Activated B cell treated with CpG ODN at 0.5 μM for 24 hours (primary cell): Measurements from ENCODE around the gene FCHSD1. TPM values are rescaled to one million over a fixed set of nuclear protein-coding genes. Genes with fewer than 3 reads are reported as not detected.

Experiments used
- ATAC-seq: fragments of 200-7000 bp; cut with Tn5 transposase; one replicate; pipeline ENCODE4 v1.10.0; 2021; ENCODE audit warnings: low read depth, mild to moderate bottlenecking, moderate library complexity
- CTCF ChIA-PET: fragments of 350-600 bp; sonication (Branson Sonifier 250); formaldehyde crosslinking; loops from one replicate; lab custom pipeline; 2021; ENCODE audit warnings: antibody characterized with exemption; lab: Charles Lee
- POLR2A ChIA-PET: fragments of 350-600 bp; sonication (Branson Sonifier 250); formaldehyde crosslinking; loops from one replicate; lab custom pipeline; 2021; ENCODE audit warnings: antibody characterized with exemption; lab: Charles Lee
- DNase-seq: peaks from one replicate; pipeline ENCODE4 v3.0.0; 2022
- H3K27ac Mint-ChIP-seq: one replicate; pipeline ENCODE4 v1.8.0; 2020; ENCODE audit warnings: mixed read lengths
- H3K27me3 Mint-ChIP-seq: one replicate; pipeline ENCODE4 v1.8.0; 2021; ENCODE audit warnings: mixed read lengths
- H3K36me3 Mint-ChIP-seq: one replicate; pipeline ENCODE4 v1.8.0; 2021; ENCODE audit warnings: low read depth, mixed read lengths
- H3K4me1 Mint-ChIP-seq: one replicate; pipeline ENCODE4 v1.8.0; 2021; ENCODE audit warnings: mixed read lengths
- H3K4me3 Mint-ChIP-seq: one replicate; pipeline ENCODE4 v1.8.0; 2020; ENCODE audit warnings: mild to moderate bottlenecking, mixed read lengths
- H3K9me3 Mint-ChIP-seq: one replicate; pipeline ENCODE4 v1.8.0; 2020; ENCODE audit warnings: mixed read lengths
- intact Hi-C: fragments of 100-400 bp; cut with micrococcal nuclease; formaldehyde crosslinking; loops from one replicate; pipeline ENCODE4 v1.15.1; 2024
- total RNA-seq: library from RNA; stranded (reverse); gene quantifications from 2 replicates; pipeline ENCODE4 v1.2.3, GENCODE V29; 2022
- TF ChIP-seq, protein P1 (sequence below): fragments of 200-600 bp; IDR thresholded peaks from one replicate; pipeline ENCODE4 v1.8.0; 2022; ENCODE audit warnings: antibody characterized with exemption, mild to moderate bottlenecking

Gene FCHSD1
- total RNA-seq, 1 donor from 2014 or later = 79.5 TPM

GRCh38 chr5:141668601-141669265, 17.5 kb upstream of the FCHSD1 start:
- intact Hi-C loops = no loop called here
- H3K4me3 Mint-ChIP-seq = no peak overlapping the region

DNA sequence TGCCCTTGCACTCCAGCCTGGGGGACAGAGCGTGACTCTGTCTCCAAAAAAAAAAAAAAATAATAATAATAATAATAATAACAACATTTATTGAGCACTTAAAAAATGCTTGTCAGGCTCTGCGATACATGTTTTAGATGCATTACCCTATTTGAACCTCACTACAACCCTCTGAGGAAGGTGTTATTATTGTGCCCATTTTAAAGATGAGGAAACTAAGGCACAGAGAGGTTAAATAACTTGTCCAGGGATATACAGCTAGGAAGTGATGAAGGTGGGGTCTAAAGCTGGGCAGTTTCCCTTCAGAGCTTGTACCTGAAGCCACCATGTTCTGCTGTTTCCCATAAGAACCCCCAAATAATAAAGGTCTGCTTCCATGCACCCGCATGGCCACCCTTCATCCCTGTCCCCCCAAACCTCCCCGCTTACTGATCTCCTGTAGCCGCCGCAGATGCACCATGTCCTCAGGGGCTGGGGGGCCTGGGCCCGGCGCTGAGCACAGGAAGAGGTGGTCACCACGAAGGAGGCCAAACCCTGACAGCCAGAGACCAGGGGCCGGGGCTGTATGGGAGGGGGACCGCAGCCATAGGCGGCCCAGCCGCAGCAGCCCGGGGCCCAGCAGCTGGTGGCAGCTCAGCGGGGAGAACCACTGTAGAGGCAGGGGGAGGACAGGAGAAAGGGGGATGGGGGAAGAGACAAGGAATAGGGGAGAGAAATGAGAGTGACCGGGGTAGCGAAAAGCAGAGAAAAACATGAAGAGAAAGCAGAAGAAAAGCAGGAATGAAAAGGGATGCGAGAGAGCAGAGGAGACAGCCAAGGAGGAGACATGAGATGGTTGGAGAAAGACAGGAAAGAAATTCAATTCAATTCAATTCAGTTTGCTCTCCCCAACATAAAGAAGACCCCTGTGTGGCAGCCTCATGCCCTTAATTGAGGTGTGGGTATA, 15.1 kb upstream of the FCHSD1 start:
- H3K36me3 Mint-ChIP-seq = no peaks in the 10 kb centered on the region
- ChIA-PET CTCF (interaction anchor here (1.0 to 2.6 kb wide), 4 partner anchors 15 to 294 kb away, joined by 4 to 29 read pairs (median 14); partner anchors contain the start of genes FCHSD1 and PCDH1), POLR2A (interaction anchor here (0.7 kb wide), 1 partner anchor 431 kb away, joined by 7 read pairs; no protein-coding TSS in a partner anchor)
- H3K27ac Mint-ChIP-seq = no peak overlapping the region
- no peak for ATAC-seq
- DNase-seq = no peak
- intact Hi-C loops = loop anchor here (1.0 kb wide), 7 partner anchors 74 to 1033 kb away; no protein-coding TSS in a partner anchor
- H3K27me3 Mint-ChIP-seq = peaks cover 4% of the 10 kb centered on the region
- H3K4me3 Mint-ChIP-seq = no peak overlapping the region
- H3K9me3 Mint-ChIP-seq = no peaks in the 10 kb centered on the region
- peaks cover 4% of the 10 kb centered on the region for H3K4me1 Mint-ChIP-seq
- TF ChIP-seq, protein P1, sequence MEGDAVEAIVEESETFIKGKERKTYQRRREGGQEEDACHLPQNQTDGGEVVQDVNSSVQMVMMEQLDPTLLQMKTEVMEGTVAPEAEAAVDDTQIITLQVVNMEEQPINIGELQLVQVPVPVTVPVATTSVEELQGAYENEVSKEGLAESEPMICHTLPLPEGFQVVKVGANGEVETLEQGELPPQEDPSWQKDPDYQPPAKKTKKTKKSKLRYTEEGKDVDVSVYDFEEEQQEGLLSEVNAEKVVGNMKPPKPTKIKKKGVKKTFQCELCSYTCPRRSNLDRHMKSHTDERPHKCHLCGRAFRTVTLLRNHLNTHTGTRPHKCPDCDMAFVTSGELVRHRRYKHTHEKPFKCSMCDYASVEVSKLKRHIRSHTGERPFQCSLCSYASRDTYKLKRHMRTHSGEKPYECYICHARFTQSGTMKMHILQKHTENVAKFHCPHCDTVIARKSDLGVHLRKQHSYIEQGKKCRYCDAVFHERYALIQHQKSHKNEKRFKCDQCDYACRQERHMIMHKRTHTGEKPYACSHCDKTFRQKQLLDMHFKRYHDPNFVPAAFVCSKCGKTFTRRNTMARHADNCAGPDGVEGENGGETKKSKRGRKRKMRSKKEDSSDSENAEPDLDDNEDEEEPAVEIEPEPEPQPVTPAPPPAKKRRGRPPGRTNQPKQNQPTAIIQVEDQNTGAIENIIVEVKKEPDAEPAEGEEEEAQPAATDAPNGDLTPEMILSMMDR = no peak

More at GRCh38 chr5:141668601-141669265, 17.5 kb upstream of the FCHSD1 start:
- no peaks in the 10 kb centered on the region for H3K36me3 Mint-ChIP-seq
- H3K27me3 Mint-ChIP-seq = peaks cover 4% of the 10 kb centered on the region
- ChIA-PET POLR2A (no interaction called here), CTCF (interaction anchor here (0.8 to 1.7 kb wide), 4 partner anchors 23 to 474 kb away, joined by 3 to 5 read pairs (median 3); no protein-coding TSS in a partner anchor)
- DNase-seq (no peak), ATAC-seq (no peak)
- no peaks in the 10 kb centered on the region for H3K9me3 Mint-ChIP-seq
- TF ChIP-seq, protein P1 = no peak
- no peak overlapping the region for H3K27ac Mint-ChIP-seq
- H3K4me1 Mint-ChIP-seq = peaks cover 4% of the 10 kb centered on the region

DNA sequence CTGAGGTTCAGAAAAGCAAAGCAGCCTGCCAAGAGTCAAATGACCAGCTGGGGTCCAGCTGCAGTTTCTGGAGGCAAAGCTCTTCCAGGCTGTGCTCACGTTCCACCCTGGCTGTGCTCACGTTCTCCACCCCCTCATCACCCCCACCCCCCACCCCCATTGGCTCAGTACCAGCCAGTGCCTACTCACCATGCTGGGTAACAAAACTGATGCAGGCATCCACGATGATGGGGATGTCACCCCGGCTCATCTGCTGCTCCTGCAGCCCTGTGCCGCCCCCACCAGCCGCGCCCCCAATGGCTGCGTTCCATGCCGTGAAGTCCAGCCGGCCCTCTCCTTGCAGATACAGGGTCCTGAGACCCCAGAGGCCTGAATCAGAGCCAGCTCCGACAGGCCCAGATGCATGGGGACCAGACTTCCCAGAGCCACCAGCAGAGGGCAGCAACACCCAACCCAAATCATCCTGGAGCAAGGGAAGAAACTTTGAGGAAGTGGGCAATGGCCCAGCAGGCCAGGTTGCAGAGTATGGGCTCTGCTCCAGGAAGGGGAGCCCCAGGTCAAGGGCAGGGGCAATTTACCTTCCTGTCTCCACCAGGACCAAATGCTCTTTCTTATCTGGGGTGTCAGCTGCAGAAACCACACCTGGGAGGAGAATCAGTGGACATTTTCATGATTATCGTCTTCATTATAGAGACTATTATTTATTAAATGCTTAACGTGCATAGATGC, 13.7 kb upstream of the FCHSD1 start:
- H3K27ac Mint-ChIP-seq = no peak overlapping the region
- DNase-seq (peak; percentile 75), ATAC-seq (peak; percentile 96)
- peaks cover 4% of the 10 kb centered on the region for H3K27me3 Mint-ChIP-seq
- TF ChIP-seq, protein P1 = peak; percentile 93
- H3K36me3 Mint-ChIP-seq = no peaks in the 10 kb centered on the region
- CTCF ChIA-PET = interaction anchor here (0.7 to 2.6 kb wide), 16 partner anchors 14 to 297 kb away, joined by 3 to 29 read pairs (median 3); partner anchors contain the start of genes FCHSD1 and PCDH1
- intact Hi-C loops = loop anchor here (1.0 kb wide), 7 partner anchors 73 to 1034 kb away; no protein-coding TSS in a partner anchor
- H3K4me1 Mint-ChIP-seq = peaks cover 4% of the 10 kb centered on the region
- no peaks in the 10 kb centered on the region for H3K9me3 Mint-ChIP-seq
- H3K4me3 Mint-ChIP-seq = no peak overlapping the region
- POLR2A ChIA-PET = interaction anchor here (0.5 to 1.0 kb wide), 3 partner anchors 14 to 746 kb away, joined by 3 to 5 read pairs (median 3); partner anchors contain the start of gene FCHSD1

DNA sequence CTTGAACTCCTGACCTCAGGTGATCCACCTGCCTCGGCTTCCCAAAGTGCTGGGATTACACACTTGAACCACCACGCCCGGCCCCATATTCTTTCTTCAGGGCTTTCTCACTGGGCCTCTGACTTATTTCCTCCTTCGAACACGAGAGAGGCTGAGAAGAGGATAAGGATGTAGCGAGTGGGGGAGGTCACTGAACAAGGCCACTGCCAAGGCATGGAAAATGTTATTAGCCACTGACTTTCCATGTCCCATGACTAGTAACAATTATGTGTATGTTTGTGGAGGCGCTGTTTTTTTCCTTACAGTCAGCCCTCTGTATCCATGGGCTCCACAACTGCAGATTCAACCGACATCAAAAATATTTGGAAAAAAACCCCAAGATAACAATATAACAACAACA, 12.3 kb upstream of the FCHSD1 start:
- Mint-ChIP-seq H3K4me3 (no peak overlapping the region), H3K36me3 (no peaks in the 10 kb centered on the region), H3K27me3 (peaks cover 1% of the 10 kb centered on the region), H3K9me3 (no peaks in the 10 kb centered on the region), H3K4me1 (peaks cover 4% of the 10 kb centered on the region), H3K27ac (no peak overlapping the region)
- POLR2A ChIA-PET = no interaction called here
- ATAC-seq = no peak
- DNase-seq = no peak
- TF ChIP-seq, protein P1 = no peak
- CTCF ChIA-PET = interaction anchor here (0.7 to 2.2 kb wide), 3 partner anchors 29 to 297 kb away, joined by 3 to 7 read pairs (median 5); no protein-coding TSS in a partner anchor
- intact Hi-C loops = no loop called here
